T-helper 2 cell treated with Interferon-gamma antibody and Interleukin-4, amounts not matched to agents 5 μg/mL and 100 μg/mL, for 36 hours (primary cell): ENCODE results near the gene SETD1B.
A peak's percentile ranks its signal among the peaks of the same experiment; 100 is the strongest.
"Not testable (repeated sequence)": the region's sequence is repeated elsewhere in the genome, so short reads cannot be mapped to it uniquely, and the experiment has no call there.

Experiments
- DNase-seq: peaks from one replicate; pipeline ENCODE4 v3.0.0; 2021; ENCODE audit warnings: low spot score
- H3K27ac Mint-ChIP-seq: one replicate; pipeline ENCODE4 v1.8.0; 2021; ENCODE audit warnings: mild to moderate bottlenecking, mixed read lengths
- H3K27me3 Mint-ChIP-seq: one replicate; pipeline ENCODE4 v1.8.0; 2021; ENCODE audit warnings: low read depth, mixed read lengths
- H3K36me3 Mint-ChIP-seq: one replicate; pipeline ENCODE4 v1.8.0; 2021; ENCODE audit warnings: low read depth, mixed read lengths
- H3K4me1 Mint-ChIP-seq: one replicate; pipeline ENCODE4 v1.8.0; 2021; ENCODE audit warnings: low read depth, mixed read lengths
- H3K4me3 Mint-ChIP-seq: one replicate; pipeline ENCODE4 v1.8.0; 2022; ENCODE audit warnings: mild to moderate bottlenecking, moderate library complexity, mixed read lengths
- H3K9me3 Mint-ChIP-seq: one replicate; pipeline ENCODE4 v1.8.0; 2021; ENCODE audit warnings: mixed read lengths

The SETD1B gene

GRCh38 chr12:121803861-121804416, at the start of gene SETD1B:
TSS of gene SETD1B (plus strand) at chr12:121804009. CDS start at chr12:121804738, 729 bp downstream.
- Mint-ChIP-seq H3K9me3 (no peaks in the 10 kb centered on the region), H3K4me3 (peak within 1 kb of the TSS; percentile 98), H3K4me1 (peaks cover 20% of the 10 kb centered on the region), H3K27ac (peak within 1 kb of the TSS; percentile 98), H3K36me3 (peaks cover 37% of the 10 kb centered on the region), H3K27me3 (no peaks in the 10 kb centered on the region)
- DNase-seq: no peak

- Mint-ChIP-seq H3K36me3 (peaks cover 11% of the 10 kb centered on the region), H3K4me1 (peaks cover 8% of the 10 kb centered on the region), H3K27ac (no peak overlapping the region), H3K4me3 (no peak overlapping the region), H3K27me3 (no peaks in the 10 kb centered on the region), H3K9me3 (no peaks in the 10 kb centered on the region)
- no peak for DNase-seq
These were observed 49.0 kb upstream of the SETD1B start for GRCh38 chr12:121754836-121755235.

- Mint-ChIP-seq H3K4me3 (no peak overlapping the region), H3K27ac (no peak overlapping the region), H3K36me3 (peaks cover 8% of the 10 kb centered on the region), H3K4me1 (peaks cover 8% of the 10 kb centered on the region), H3K27me3 (no peaks in the 10 kb centered on the region), H3K9me3 (no peaks in the 10 kb centered on the region)
- no peak for DNase-seq
These were observed 48.2 kb upstream of the SETD1B start for GRCh38 chr12:121755591-121755990.

- not testable (repeated sequence) for H3K4me1 Mint-ChIP-seq, H3K27me3 Mint-ChIP-seq, H3K4me3 Mint-ChIP-seq, H3K9me3 Mint-ChIP-seq, H3K27ac Mint-ChIP-seq, H3K36me3 Mint-ChIP-seq, DNase-seq
These were observed 45.3 kb upstream of the SETD1B start for GRCh38 chr12:121758536-121758935.

GRCh38 chr12:121762269-121762668, 41.5 kb upstream of the SETD1B start:
- Mint-ChIP-seq H3K4me3 (no peak overlapping the region), H3K36me3 (no peaks in the 10 kb centered on the region), H3K4me1 (no peaks in the 10 kb centered on the region), H3K9me3 (no peaks in the 10 kb centered on the region), H3K27ac (peak overlapping the region; percentile 11), H3K27me3 (no peaks in the 10 kb centered on the region)
- DNase-seq: no peak

- Mint-ChIP-seq H3K27me3 (no peaks in the 10 kb centered on the region), H3K4me1 (no peaks in the 10 kb centered on the region), H3K36me3 (no peaks in the 10 kb centered on the region), H3K4me3 (no peak overlapping the region), H3K9me3 (no peaks in the 10 kb centered on the region), H3K27ac (no peak overlapping the region)
- no peak for DNase-seq
These were observed 39.0 kb upstream of the SETD1B start for GRCh38 chr12:121764808-121765207.

- Mint-ChIP-seq H3K4me3 (no peak overlapping the region), H3K36me3 (no peaks in the 10 kb centered on the region), H3K27ac (no peak overlapping the region), H3K4me1 (no peaks in the 10 kb centered on the region), H3K9me3 (no peaks in the 10 kb centered on the region), H3K27me3 (no peaks in the 10 kb centered on the region)
- no peak for DNase-seq
These were observed 38.2 kb upstream of the SETD1B start for GRCh38 chr12:121765573-121765972.

GRCh38 chr12:121766290-121767039, 37.3 kb upstream of the SETD1B start:
- H3K9me3 Mint-ChIP-seq: no peaks in the 10 kb centered on the region
- no peaks in the 10 kb centered on the region for H3K36me3 Mint-ChIP-seq
- H3K4me3 Mint-ChIP-seq: no peak overlapping the region
- H3K27ac Mint-ChIP-seq: no peak overlapping the region
- H3K4me1 Mint-ChIP-seq: no peaks in the 10 kb centered on the region
- no peaks in the 10 kb centered on the region for H3K27me3 Mint-ChIP-seq
- DNase-seq: no peak

GRCh38 chr12:121767525-121768016, 36.2 kb upstream of the SETD1B start:
- Mint-ChIP-seq H3K27ac (no peak overlapping the region), H3K9me3 (no peaks in the 10 kb centered on the region), H3K36me3 (no peaks in the 10 kb centered on the region), H3K27me3 (no peaks in the 10 kb centered on the region), H3K4me1 (no peaks in the 10 kb centered on the region), H3K4me3 (no peak overlapping the region)
- no peak for DNase-seq

GRCh38 chr12:121769297-121769830, 34.4 kb upstream of the SETD1B start:
- H3K4me1 Mint-ChIP-seq: peaks cover 6% of the 10 kb centered on the region

GRCh38 chr12:121769831-121770301, 33.9 kb upstream of the SETD1B start:
- H3K4me1 Mint-ChIP-seq: peaks cover 6% of the 10 kb centered on the region
- H3K36me3 Mint-ChIP-seq: no peaks in the 10 kb centered on the region
- no peak overlapping the region for H3K4me3 Mint-ChIP-seq
- no peak for DNase-seq
- no peaks in the 10 kb centered on the region for H3K27me3 Mint-ChIP-seq
- no peaks in the 10 kb centered on the region for H3K9me3 Mint-ChIP-seq
- no peak overlapping the region for H3K27ac Mint-ChIP-seq

More at GRCh38 chr12:121769297-121769830, 34.4 kb upstream of the SETD1B start:
- Mint-ChIP-seq H3K4me3 (no peak overlapping the region), H3K27me3 (no peaks in the 10 kb centered on the region), H3K9me3 (no peaks in the 10 kb centered on the region), H3K36me3 (no peaks in the 10 kb centered on the region), H3K27ac (no peak overlapping the region)
- no peak for DNase-seq

- Mint-ChIP-seq H3K4me3 (no peak overlapping the region), H3K9me3 (no peaks in the 10 kb centered on the region), H3K27ac (no peak overlapping the region), H3K27me3 (no peaks in the 10 kb centered on the region), H3K36me3 (no peaks in the 10 kb centered on the region), H3K4me1 (peaks cover 6% of the 10 kb centered on the region)
- DNase-seq: no peak
These were observed 33.4 kb upstream of the SETD1B start for GRCh38 chr12:121770388-121770787.

GRCh38 chr12:121770813-121771625, 32.8 kb upstream of the SETD1B start:
- no peaks in the 10 kb centered on the region for H3K9me3 Mint-ChIP-seq
- H3K27me3 Mint-ChIP-seq: no peaks in the 10 kb centered on the region
- no peaks in the 10 kb centered on the region for H3K36me3 Mint-ChIP-seq
- H3K27ac Mint-ChIP-seq: no peak overlapping the region
- H3K4me3 Mint-ChIP-seq: no peak overlapping the region
- no peak for DNase-seq
- H3K4me1 Mint-ChIP-seq: peaks cover 6% of the 10 kb centered on the region
